Colon (tissue), 2 donors: ENCODE measurements around the gene GGN.
"Not testable (repeated sequence)": the region's sequence is repeated elsewhere in the genome, so short reads cannot be mapped to it uniquely, and the experiment has no call there.

Source experiments
- FAIRE-seq: peaks from 2 replicates; lab custom pipeline; 2012; peaks lifted over from hg19 to GRCh38; lab: Jason Lieb, UNC
- donor health status: control.
- donor health status: control.

Gene GGN

GRCh38 chr19:38362076-38362945, 25.5 kb downstream of the GGN start:
- FAIRE-seq = no peak

GRCh38 chr19:38361633-38362075, 26.2 kb downstream of the GGN start:
- no peak for FAIRE-seq

GRCh38 chr19:38360839-38361631, 26.8 kb downstream of the GGN start:
- no peak for FAIRE-seq

- no peak for FAIRE-seq
Observed at GRCh38 chr19:38360351-38360750, 27.5 kb downstream of the GGN start.

- no peak for FAIRE-seq
Observed at GRCh38 chr19:38359242-38360021, 28.4 kb downstream of the GGN start.

- FAIRE-seq = no peak
Observed at GRCh38 chr19:38358071-38358470, 29.8 kb downstream of the GGN start.

GRCh38 chr19:38355728-38356725, 31.8 kb downstream of the GGN start:
- FAIRE-seq = no peak

GRCh38 chr19:38352611-38353010, 35.2 kb downstream of the GGN start:
- no peak for FAIRE-seq

- no peak for FAIRE-seq
Observed at GRCh38 chr19:38351865-38352395, 35.9 kb downstream of the GGN start.

- FAIRE-seq = no peak
Observed at GRCh38 chr19:38350883-38351282, 37.0 kb downstream of the GGN start.

GRCh38 chr19:38346837-38347236, 41.0 kb downstream of the GGN start:
- no peak for FAIRE-seq

- FAIRE-seq = no peak
Observed at GRCh38 chr19:38340927-38341326, 46.9 kb downstream of the GGN start.

GRCh38 chr19:38339011-38339410, 48.8 kb downstream of the GGN start:
- FAIRE-seq = not testable (repeated sequence)

- FAIRE-seq = no peak
Observed at GRCh38 chr19:38337360-38337653, 50.5 kb downstream of the GGN start.

GRCh38 chr19:38336638-38337359, 51.0 kb downstream of the GGN start:
- peak; percentile 55 for FAIRE-seq

- peak; percentile 38 for FAIRE-seq
Observed at GRCh38 chr19:38335949-38336637, 51.7 kb downstream of the GGN start.
